Measurements from ENCODE around the gene SRRD. TPM values are rescaled to one million over a fixed set of nuclear protein-coding genes. Genes with fewer than 3 reads are reported as not detected.

Gene SRRD
- total RNA-seq, 1 experiment from 2014 or later: 9.5 TPM

DNA sequence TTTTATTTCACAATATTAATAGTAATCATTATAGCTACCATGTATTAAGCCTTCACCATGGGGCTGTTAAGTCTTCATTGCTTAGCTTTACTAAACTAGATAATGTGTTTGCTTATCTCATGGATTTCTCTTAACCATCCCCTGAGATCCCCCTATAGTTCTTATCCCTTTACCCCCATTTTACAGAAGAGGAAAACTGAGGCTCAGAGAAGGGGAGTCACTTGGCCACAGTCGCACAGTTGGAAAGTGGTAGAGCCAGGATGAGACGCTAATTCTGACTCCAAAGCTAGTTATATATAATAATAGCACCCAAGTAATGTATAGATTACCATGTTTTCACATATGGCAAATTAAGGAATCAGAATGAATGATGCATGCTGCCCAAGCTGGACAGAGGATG lies 38.3 kb downstream of the SRRD start:
- POLR2A ChIA-PET (ENCODE audit: unreplicated experiment): no interaction called here
- no peaks in the 10 kb centered on the region for H3K9me3 ChIP-seq (ENCODE audit: insufficient read depth, low read depth)
- CTCF ChIA-PET: no interaction called here
- no TSS peak for BruUV-seq (replicated peaks)
- no peak overlapping the region for H2AFZ ChIP-seq
- H3K36me3 ChIP-seq (ENCODE audit: low read depth): no peaks in the 10 kb centered on the region
- no peaks in the 10 kb centered on the region for H3K9me2 ChIP-seq (ENCODE audit: insufficient read depth)
- H3K79me2 ChIP-seq (ENCODE audit: low read depth): no peaks in the 10 kb centered on the region
- H3K4me3 ChIP-seq: no peak overlapping the region
- H3K4me2 ChIP-seq: no peak overlapping the region
- intact Hi-C loops (cut with micrococcal nuclease; ENCODE audit: unreplicated experiment): no loop called here
- H4K20me1 ChIP-seq (ENCODE audit: insufficient read depth): no peaks in the 10 kb centered on the region
- no peak overlapping the region for H3K27ac ChIP-seq
- H3F3A ChIP-seq (ENCODE audit: insufficient read depth, low read depth): no peaks in the 10 kb centered on the region
- no peak for DNase-seq
- no peaks in the 10 kb centered on the region for H3K27me3 ChIP-seq (ENCODE audit: insufficient read depth, low read depth)
- peaks cover 7% of the 10 kb centered on the region; the same call in 1 of the 2 replicates for H3K4me1 ChIP-seq (replicated peaks; ENCODE audit: insufficient read depth)
- TF ChIP-seq EZH2 (IDR thresholded peaks at IDR 0.05; ENCODE audit: low read depth) (no peak), CTCF (conservative IDR thresholded peaks at IDR 0.05) (no peak)

GRCh38 chr22:26522592-26522991 lies 38.9 kb downstream of the SRRD start:
- H3K27ac ChIP-seq: no peak overlapping the region
- intact Hi-C loops (cut with micrococcal nuclease; ENCODE audit: unreplicated experiment): no loop called here
- TF ChIP-seq CTCF (conservative IDR thresholded peaks at IDR 0.05) (no peak), EZH2 (IDR thresholded peaks at IDR 0.05; ENCODE audit: low read depth) (no peak)
- ChIA-PET CTCF (no interaction called here), POLR2A (ENCODE audit: unreplicated experiment) (no interaction called here)
- no peaks in the 10 kb centered on the region for H3K9me3 ChIP-seq (ENCODE audit: insufficient read depth, low read depth)
- H2AFZ ChIP-seq: no peak overlapping the region
- BruUV-seq (replicated peaks): no TSS peak
- no peak for DNase-seq
- no peaks in the 10 kb centered on the region for H3K79me2 ChIP-seq (ENCODE audit: low read depth)
- no peaks in the 10 kb centered on the region for H3K9me2 ChIP-seq (ENCODE audit: insufficient read depth)
- no peaks in the 10 kb centered on the region for H3F3A ChIP-seq (ENCODE audit: insufficient read depth, low read depth)
- peaks cover 7% of the 10 kb centered on the region; the same call in 1 of the 2 replicates for H3K4me1 ChIP-seq (replicated peaks; ENCODE audit: insufficient read depth)
- H3K4me3 ChIP-seq: no peak overlapping the region
- no peaks in the 10 kb centered on the region for H3K27me3 ChIP-seq (ENCODE audit: insufficient read depth, low read depth)
- no peaks in the 10 kb centered on the region for H3K36me3 ChIP-seq (ENCODE audit: low read depth)
- H3K4me2 ChIP-seq: no peak overlapping the region
- H4K20me1 ChIP-seq (ENCODE audit: insufficient read depth): no peaks in the 10 kb centered on the region

GRCh38 chr22:26524870-26525269 lies 41.2 kb downstream of the SRRD start:
- no TSS peak for BruUV-seq (replicated peaks)
- no peak for TF ChIP-seq EZH2 (IDR thresholded peaks at IDR 0.05; ENCODE audit: low read depth)
- no peak for TF ChIP-seq CTCF (conservative IDR thresholded peaks at IDR 0.05)
- no peaks in the 10 kb centered on the region for H3K9me2 ChIP-seq (ENCODE audit: insufficient read depth)
- no peak overlapping the region for H2AFZ ChIP-seq
- no peak overlapping the region for H3K4me3 ChIP-seq
- H3K79me2 ChIP-seq (ENCODE audit: low read depth): no peaks in the 10 kb centered on the region
- CTCF ChIA-PET: no interaction called here
- H3F3A ChIP-seq (ENCODE audit: insufficient read depth, low read depth): no peaks in the 10 kb centered on the region
- H3K27ac ChIP-seq: no peak overlapping the region
- no peaks in the 10 kb centered on the region for H3K4me1 ChIP-seq (replicated peaks; ENCODE audit: insufficient read depth)
- H3K36me3 ChIP-seq (ENCODE audit: low read depth): no peaks in the 10 kb centered on the region
- DNase-seq: no peak
- no peaks in the 10 kb centered on the region for H3K27me3 ChIP-seq (ENCODE audit: insufficient read depth, low read depth)
- H3K9me3 ChIP-seq (ENCODE audit: insufficient read depth, low read depth): no peaks in the 10 kb centered on the region
- no peak overlapping the region for H3K4me2 ChIP-seq
- H4K20me1 ChIP-seq (ENCODE audit: insufficient read depth): no peaks in the 10 kb centered on the region
- POLR2A ChIA-PET (ENCODE audit: unreplicated experiment): no interaction called here
- intact Hi-C loops (cut with micrococcal nuclease; ENCODE audit: unreplicated experiment): no loop called here
